GM19025 (cell line): ENCODE data around the gene BCLAF1.

Experiments used
- ATAC-seq: cut with Tn5 transposase; IDR thresholded peaks from one replicate; pipeline ENCODE4 v1.9.1; 2021; ENCODE audit warnings: mild to moderate bottlenecking, low read depth, moderate library complexity; ENCODE audit not compliant: unreplicated experiment

The BCLAF1 gene

GRCh38 chr6:136289579-136290409, at the start of gene BCLAF1:
Gene BCLAF1, minus strand, starts transcription at chr6:136289846. Its CDS starts 9,980 bp downstream, at chr6:136279866.
- ATAC-seq, result peak; percentile 92

GRCh38 chr6:136338486-136338885, 48.8 kb upstream of the BCLAF1 start:
- ATAC-seq, result no peak

- ATAC-seq, result no peak
Measured at GRCh38 chr6:136337606-136338005, 48.0 kb upstream of the BCLAF1 start.

- ATAC-seq, result no peak
Measured at GRCh38 chr6:136337121-136337520, 47.5 kb upstream of the BCLAF1 start.

- ATAC-seq, result no peak
Measured at GRCh38 chr6:136335736-136336363, 46.2 kb upstream of the BCLAF1 start.

- no peak for ATAC-seq
Measured at GRCh38 chr6:136334853-136335252, 45.2 kb upstream of the BCLAF1 start.

GRCh38 chr6:136334465-136334846, 44.8 kb upstream of the BCLAF1 start:
- no peak for ATAC-seq

- no peak for ATAC-seq
Measured at GRCh38 chr6:136333824-136334464, 44.3 kb upstream of the BCLAF1 start.

GRCh38 chr6:136331461-136331860, 41.8 kb upstream of the BCLAF1 start:
- no peak for ATAC-seq

- ATAC-seq, result no peak
Measured at GRCh38 chr6:136330634-136331033, 41.0 kb upstream of the BCLAF1 start.

- no peak for ATAC-seq
Measured at GRCh38 chr6:136326038-136326553, 36.5 kb upstream of the BCLAF1 start.

- no peak for ATAC-seq
Measured at GRCh38 chr6:136324686-136325380, 35.2 kb upstream of the BCLAF1 start.

- ATAC-seq, result no peak
Measured at GRCh38 chr6:136323431-136324112, 33.9 kb upstream of the BCLAF1 start.

GRCh38 chr6:136319732-136320131, 30.1 kb upstream of the BCLAF1 start:
- no peak for ATAC-seq

- no peak for ATAC-seq
Measured at GRCh38 chr6:136318676-136319075, 29.0 kb upstream of the BCLAF1 start.

- ATAC-seq, result no peak
Measured at GRCh38 chr6:136317971-136318370, 28.3 kb upstream of the BCLAF1 start.

- peak; percentile 67 for ATAC-seq
Measured at GRCh38 chr6:136317021-136317694, 27.5 kb upstream of the BCLAF1 start.

GRCh38 chr6:136315594-136315993, 25.9 kb upstream of the BCLAF1 start:
- no peak for ATAC-seq

GRCh38 chr6:136312975-136313374, 23.3 kb upstream of the BCLAF1 start:
- ATAC-seq, result no peak
